Measurements from ENCODE around the gene GALM.

The GALM gene

GRCh38 chr2:38750891-38751595 is 85.1 kb downstream of the GALM start, which contains the start of gene SRSF7 (continued):
- TF ChIP-seq PRDM10 (tag by site-specific recombination; IDR thresholded peaks at IDR 0.05) (no peak), ZNF394 (tag by site-specific recombination; IDR thresholded peaks at IDR 0.05; ENCODE audit: borderline replicate concordance) (peak; percentile 78; the same call in 1 of the 2 replicates), ATF2 (tag by site-specific recombination; IDR thresholded peaks at IDR 0.05; ENCODE audit: low read depth) (no peak), ZNF292 (tag by site-specific recombination; IDR thresholded peaks at IDR 0.05; ENCODE audit: borderline replicate concordance, low read depth) (no peak), ZBTB11 (tag by site-specific recombination; conservative IDR thresholded peaks at IDR 0.05; ENCODE audit: low read depth) (peak; percentile 57), ZNF280D (tag by site-specific recombination; IDR thresholded peaks at IDR 0.05) (no peak), ZNF423 (tag by site-specific recombination; IDR thresholded peaks at IDR 0.05) (no peak), ZNF664 (tag by site-specific recombination; IDR thresholded peaks at IDR 0.05) (no peak; the same call in 1 of the 2 replicates), ZNF324 (tag by site-specific recombination; IDR thresholded peaks at IDR 0.05) (peak; percentile 82), ZNF10 (tag by site-specific recombination; IDR thresholded peaks at IDR 0.05) (peak; percentile 59; the same call in 1 of the 2 replicates), ZNF184 (tag by site-specific recombination; IDR thresholded peaks at IDR 0.05) (no peak), ZNF654 (tag by site-specific recombination; IDR thresholded peaks at IDR 0.05; ENCODE audit: low read depth) (no peak), IKZF3 (tag by site-specific recombination; IDR thresholded peaks at IDR 0.05) (peak; percentile 86), ZSCAN4 (tag by site-specific recombination; IDR thresholded peaks at IDR 0.05) (peak; percentile 63; the same call in 1 of the 2 replicates), ZNF140 (tag by site-specific recombination; IDR thresholded peaks at IDR 0.05) (no peak), ELK4 (IDR thresholded peaks at IDR 0.05; ENCODE audit: borderline replicate concordance, low read depth, low read length) (no peak), ZNF585B (tag by site-specific recombination; IDR thresholded peaks at IDR 0.05) (no peak), SP7 (tag by site-specific recombination; IDR thresholded peaks at IDR 0.05) (peak; percentile 89), TRIM28 (IDR thresholded peaks at IDR 0.05; ENCODE audit: borderline replicate concordance, low read length) (peak; percentile 77; the same call in 1 of the 2 replicates), ZNF571 (tag by site-specific recombination; IDR thresholded peaks at IDR 0.05) (no peak), ZNF692 (tag by site-specific recombination; IDR thresholded peaks at IDR 0.05) (peak; percentile 62), ZNF175 (tag by site-specific recombination; IDR thresholded peaks at IDR 0.05) (no peak), ZNF211 (tag by site-specific recombination; IDR thresholded peaks at IDR 0.05; ENCODE audit: low read depth) (no peak)
